GM10847 (cell line): Measurements from ENCODE around the gene ARMS2.

Source experiments
- POLR2A ChIP-seq: IDR thresholded peaks from 2 replicates; pipeline ENCODE4 v1.6.1; 2011; ENCODE audit not compliant: insufficient read length; ENCODE audit errors: extremely low read depth

Gene ARMS2

DNA sequence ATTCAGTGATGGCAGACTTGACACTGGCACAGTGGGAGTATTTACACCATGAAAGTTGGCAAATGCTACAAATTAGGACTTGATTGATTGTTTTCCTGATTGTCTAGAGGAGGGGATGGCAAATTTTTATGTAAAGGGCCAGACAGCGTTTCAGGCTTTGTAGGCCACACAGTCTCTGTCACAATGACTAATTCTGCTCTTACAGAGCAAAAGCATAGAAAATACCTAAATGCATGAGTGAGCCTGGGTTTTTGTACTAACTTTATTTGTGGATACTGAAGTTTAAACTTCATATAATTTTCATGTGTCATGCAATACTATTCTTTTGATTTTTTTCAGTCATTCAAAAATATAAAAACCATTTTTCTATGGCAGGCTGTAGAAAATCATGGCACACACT is 9.0 kb upstream of the ARMS2 start:
- TF ChIP-seq POLR2A, result no peak

GRCh38 chr10:122445904-122446303 is 8.5 kb upstream of the ARMS2 start:
- TF ChIP-seq POLR2A, result no peak

- no peak for TF ChIP-seq POLR2A
Measured at GRCh38 chr10:122446668-122447423, 7.6 kb upstream of the ARMS2 start.

- TF ChIP-seq POLR2A, result no peak
Measured at GRCh38 chr10:122448600-122448999, 5.9 kb upstream of the ARMS2 start.

DNA sequence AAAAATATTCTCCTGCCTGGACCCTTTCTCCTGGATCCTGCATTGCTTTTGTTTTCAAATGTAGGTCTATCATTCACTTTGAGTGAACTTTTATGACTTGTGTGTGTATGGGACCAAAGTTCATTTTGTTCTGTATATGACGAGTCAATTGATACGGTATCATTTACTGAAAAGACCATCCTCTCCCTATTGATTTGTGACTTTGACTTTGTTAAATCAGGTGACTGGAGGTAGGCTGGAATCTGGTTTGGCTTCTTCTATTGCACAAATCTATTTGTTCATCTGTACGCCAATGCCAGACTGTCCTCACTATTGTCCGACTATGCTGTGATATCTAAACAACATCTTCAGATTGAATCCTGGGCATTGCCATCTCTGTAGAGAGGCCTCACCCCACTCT is 5.3 kb upstream of the ARMS2 start:
- TF ChIP-seq POLR2A, result no peak

GRCh38 chr10:122450353-122450990 is 4.0 kb upstream of the ARMS2 start:
- TF ChIP-seq POLR2A, result no peak

- TF ChIP-seq POLR2A, result no peak
Measured at GRCh38 chr10:122454071-122454470, 382 bp upstream of the ARMS2 start.

- TF ChIP-seq POLR2A, result no peak
Measured at GRCh38 chr10:122455376-122456079, 1.1 kb downstream of the ARMS2 start.

- TF ChIP-seq POLR2A, result no peak
Measured at GRCh38 chr10:122457934-122458333, 3.5 kb downstream of the ARMS2 start.

GRCh38 chr10:122458693-122459092 is 4.2 kb downstream of the ARMS2 start:
- no peak for TF ChIP-seq POLR2A

GRCh38 chr10:122459561-122460273 is 5.3 kb downstream of the ARMS2 start:
- TF ChIP-seq POLR2A, result no peak

- no peak for TF ChIP-seq POLR2A
Measured at GRCh38 chr10:122460891-122461293, 6.4 kb downstream of the ARMS2 start.

DNA sequence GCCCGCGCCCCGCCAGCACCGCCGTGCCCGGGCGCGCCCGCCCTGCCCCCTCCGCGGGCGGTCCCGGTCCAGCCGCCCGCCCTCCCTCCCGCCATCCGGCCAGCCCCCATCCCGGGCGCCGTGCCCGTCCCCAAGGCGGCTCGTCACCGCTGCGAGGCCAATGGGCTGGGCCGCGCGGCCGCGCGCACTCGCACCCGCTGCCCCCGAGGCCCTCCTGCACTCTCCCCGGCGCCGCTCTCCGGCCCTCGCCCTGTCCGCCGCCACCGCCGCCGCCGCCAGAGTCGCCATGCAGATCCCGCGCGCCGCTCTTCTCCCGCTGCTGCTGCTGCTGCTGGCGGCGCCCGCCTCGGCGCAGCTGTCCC is 6.9 kb downstream of the ARMS2 start, which contains the start of gene HTRA1:
TSS of gene HTRA1 (plus strand) at position 187 of the 362 bp plus-strand sequence. CDS start at position 287, 100 bp downstream.
- no peak for TF ChIP-seq POLR2A

DNA sequence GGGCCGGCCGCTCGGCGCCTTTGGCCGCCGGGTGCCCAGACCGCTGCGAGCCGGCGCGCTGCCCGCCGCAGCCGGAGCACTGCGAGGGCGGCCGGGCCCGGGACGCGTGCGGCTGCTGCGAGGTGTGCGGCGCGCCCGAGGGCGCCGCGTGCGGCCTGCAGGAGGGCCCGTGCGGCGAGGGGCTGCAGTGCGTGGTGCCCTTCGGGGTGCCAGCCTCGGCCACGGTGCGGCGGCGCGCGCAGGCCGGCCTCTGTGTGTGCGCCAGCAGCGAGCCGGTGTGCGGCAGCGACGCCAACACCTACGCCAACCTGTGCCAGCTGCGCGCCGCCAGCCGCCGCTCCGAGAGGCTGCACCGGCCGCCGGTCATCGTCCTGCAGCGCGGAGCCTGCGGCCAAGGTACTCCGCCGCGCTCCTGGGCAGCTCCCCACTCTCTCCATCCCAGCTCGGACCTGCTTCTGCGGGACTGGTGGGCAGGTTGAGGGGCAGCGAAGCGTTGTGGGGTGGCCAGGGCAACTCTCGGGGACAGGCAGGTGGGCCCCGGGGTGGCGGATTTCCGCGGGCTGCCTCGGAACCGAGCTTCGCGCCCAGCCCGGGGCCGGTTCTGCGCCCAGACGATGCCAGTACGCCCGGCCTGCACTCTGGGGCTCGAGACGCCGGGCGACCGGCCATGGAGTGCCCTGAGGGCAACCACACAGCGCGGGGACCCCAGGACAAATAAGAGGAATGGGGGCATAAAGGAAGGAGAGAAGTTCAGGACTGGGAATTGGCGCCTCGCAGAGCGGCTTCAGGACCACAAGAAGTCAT is 7.5 kb downstream of the ARMS2 start:
- TF ChIP-seq POLR2A, result no peak
